HG03442 (cell line): ENCODE data around the gene GLRA1.

Source experiments
- ATAC-seq: cut with Tn5 transposase; IDR thresholded peaks from one replicate; pipeline ENCODE4 v1.9.1; 2021; ENCODE audit warnings: mild to moderate bottlenecking, moderate library complexity; ENCODE audit not compliant: unreplicated experiment

Gene GLRA1

DNA sequence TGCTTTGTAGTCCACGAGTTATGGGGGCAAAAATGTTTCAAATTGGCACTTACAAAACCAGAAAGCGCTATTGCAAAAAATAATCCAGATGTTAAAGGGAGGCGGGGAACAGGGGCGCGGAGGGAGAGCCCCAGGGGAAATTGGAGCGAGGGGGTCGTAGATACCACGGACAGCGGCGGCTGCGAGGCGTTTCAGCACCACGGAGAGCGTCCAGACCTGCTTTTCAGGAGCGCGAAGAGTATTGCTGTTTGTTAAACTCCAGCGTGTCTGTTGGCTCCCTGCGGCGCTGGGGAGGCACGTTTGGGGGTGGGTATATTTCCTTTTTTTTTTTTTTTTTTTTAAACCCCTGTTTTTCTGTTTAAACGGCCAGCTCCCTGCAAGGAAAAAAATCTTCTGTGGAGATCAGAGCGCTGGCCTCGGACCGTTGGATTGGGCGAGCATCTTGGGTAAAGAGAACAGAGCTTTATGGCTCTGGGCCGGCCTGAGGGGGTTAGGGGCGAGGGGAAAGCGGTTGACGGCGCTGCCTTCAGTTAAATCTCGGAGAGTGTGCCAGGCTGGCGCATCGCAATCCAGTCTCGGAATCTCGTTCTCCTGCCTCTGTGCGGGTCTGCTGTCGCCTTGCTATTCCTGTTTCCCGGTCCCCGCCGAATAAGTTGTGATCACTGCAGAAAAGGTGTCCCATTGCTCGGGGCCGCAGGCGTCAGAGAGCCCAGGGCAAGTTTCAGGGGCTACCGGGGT is at the start of gene GLRA1:
GLRA1 (minus strand) TSS at position 288 of the 738 bp plus-strand sequence. CDS start 302 bp downstream, outside the sequence.
- ATAC-seq: no peak

DNA sequence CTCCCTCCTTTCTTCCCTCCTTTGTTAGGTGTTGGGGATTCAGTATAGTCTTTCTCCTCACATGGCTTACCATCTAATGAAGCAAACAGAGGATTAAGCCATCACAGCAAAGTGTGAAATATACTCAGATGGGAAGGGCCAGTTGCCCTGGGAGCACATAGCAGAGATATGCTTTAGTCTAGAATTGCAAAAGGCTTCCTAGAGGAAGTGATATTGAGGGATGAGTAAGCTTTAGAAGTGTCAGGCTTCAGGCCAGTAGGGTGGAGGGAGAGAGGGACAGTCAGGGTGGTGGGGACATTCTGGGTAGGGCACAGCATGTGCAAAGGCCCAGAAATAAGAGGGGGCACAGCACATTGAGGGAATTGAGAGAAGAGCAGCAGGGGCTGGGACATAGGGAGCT is 46.2 kb upstream of the GLRA1 start:
- no peak for ATAC-seq

DNA sequence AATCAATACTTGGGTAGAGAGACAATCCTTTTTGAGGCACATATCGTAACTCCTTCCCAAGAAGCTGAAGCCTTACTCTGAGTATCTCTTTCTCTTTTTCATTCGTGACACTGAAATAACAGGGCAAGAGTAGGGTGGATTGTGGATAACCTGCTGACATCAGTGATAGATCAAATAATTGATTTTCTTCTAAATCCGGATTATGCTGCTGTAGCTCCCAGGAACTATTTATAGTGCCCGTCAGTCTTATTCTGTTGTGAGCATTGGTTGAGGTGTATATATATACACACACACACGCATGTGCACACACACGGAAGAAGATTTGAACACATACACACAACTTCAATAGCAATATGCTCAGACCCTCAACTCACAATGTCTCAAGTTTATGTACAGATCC is 43.2 kb upstream of the GLRA1 start:
- ATAC-seq: no peak

DNA sequence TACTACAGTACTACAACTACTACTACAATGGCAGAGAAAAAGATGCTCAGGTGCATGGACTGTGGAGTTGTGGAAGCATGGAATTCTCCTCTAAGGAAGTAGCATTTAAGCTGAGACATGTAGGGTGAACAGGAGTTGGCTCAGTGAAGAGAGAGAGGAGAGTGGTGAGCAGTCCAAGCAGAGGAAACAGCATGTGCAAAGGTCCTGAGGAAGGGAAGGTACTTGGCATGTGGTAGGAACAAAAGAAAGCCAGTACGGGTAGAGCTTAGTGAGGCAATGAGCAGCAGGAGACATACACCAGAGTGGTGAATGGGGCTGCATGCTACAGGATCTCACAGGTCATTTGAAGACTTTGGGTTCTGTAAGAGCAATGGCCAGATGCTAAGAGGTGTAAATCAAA is 41.4 kb upstream of the GLRA1 start:
- ATAC-seq: no peak

DNA sequence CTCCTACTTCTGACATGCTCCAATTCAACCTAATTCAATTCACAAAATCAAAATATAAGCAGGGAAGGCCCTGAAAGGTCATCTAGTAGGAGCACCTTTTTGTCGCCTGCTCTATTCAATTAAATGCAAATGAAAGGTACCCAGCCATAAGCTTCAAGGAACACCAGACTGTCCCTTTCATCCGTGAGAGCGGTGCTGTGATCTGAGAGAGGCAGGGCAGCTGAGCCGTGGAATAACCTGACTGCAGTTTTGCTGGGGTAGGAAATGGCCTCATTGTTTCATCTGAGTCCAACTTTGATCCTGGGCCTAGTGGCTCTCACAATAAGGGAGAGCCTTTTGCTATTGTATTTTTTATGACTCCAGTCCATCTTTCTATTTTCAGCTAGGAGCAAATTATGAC is 39.8 kb upstream of the GLRA1 start:
- ATAC-seq: no peak

DNA sequence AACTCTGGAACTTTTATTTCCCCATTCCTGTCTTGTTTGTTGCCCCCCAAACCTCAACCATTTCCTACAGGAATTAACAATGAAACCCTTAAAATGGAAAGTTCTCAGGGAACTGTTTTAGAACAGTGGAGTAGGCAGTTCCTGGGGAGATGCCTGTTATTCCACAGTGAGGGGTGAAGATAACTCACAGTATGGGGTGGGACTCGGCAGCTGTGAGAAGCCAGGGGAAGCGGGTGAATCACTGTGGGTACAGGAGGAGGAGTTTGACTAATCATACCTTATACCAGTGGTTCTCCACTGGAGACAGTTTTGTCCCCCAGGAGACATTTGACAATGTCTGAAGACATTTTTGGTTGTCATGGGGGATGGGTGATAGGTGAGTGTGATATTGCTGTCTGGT is 36.9 kb upstream of the GLRA1 start:
- no peak for ATAC-seq

- no peak for ATAC-seq
Observed at GRCh38 chr5:151958111-151958510, 33.5 kb upstream of the GLRA1 start.

GRCh38 chr5:151956725-151957124 is 32.1 kb upstream of the GLRA1 start:
- no peak for ATAC-seq

- ATAC-seq: no peak
Observed at GRCh38 chr5:151954255-151954654, 29.6 kb upstream of the GLRA1 start.

GRCh38 chr5:151953833-151954232 is 29.2 kb upstream of the GLRA1 start:
- no peak for ATAC-seq

DNA sequence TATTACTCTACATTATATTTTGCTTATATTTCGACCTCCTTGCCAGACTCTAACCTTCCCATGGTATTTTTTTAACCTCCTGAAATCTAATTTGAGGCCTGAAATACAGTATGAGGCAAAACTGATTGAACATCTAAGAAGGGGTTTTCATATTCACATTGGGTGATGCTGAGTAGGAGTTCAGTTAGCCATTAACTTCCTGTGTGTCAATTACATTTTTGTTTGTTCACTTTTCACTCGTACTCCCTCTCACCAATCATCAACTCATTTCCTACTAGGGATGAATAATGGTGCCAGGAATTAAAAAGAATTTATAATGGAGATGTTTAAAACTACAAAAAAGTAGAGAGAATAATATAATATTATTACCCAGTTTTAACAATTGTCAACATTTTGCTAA is 27.6 kb upstream of the GLRA1 start:
- no peak for ATAC-seq

- no peak for ATAC-seq
Observed at GRCh38 chr5:151950706-151951105, 26.1 kb upstream of the GLRA1 start.

DNA sequence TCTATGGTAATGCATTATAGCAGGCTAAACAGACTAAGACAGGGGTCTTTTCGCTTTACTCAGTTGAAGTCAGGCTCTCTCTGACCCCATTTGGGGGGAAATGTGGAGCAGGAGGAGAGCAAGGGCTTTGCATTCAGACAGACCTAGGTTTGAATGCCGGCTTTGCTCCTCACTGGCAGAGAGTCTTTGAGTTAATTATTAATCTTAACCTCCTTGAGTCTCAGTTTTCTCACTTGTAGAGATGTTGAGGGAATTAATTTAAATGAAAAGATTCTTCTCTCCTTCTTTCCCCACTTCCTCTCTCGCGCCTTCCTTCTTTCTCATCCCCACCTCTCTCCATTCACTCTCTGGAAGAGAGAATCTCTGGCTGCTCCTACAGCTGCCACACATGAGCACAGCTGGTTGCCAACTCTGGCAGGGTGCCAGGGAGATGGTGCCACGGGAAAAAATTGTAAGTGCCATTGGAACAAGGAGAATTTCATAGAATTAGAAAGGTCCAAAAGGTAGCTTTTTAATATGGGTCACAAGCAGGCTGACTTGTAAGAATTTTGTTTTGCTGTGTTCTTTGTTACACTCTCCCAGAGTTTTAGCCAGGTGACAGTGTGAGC is 25.2 kb upstream of the GLRA1 start:
- ATAC-seq: no peak

DNA sequence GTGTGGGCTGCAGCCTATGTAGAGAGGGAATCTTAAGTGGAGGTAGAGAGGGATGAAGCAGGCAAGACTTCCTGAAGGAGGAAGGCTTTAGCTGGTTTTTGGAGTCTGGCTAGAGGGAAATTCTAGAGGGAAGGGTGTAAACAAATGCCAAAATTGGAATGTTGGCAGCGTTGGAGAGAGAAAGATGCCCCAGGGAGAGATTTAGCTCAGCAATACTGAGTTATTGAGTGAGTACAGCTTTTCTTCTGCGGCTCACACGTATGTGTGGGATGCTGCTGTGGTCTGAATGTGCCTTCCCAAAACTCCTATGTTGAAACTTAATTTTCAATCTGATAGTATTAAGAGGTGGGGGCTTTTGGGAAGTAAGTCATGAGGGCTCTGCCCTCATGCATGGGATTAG is 24.5 kb upstream of the GLRA1 start:
- ATAC-seq: no peak

DNA sequence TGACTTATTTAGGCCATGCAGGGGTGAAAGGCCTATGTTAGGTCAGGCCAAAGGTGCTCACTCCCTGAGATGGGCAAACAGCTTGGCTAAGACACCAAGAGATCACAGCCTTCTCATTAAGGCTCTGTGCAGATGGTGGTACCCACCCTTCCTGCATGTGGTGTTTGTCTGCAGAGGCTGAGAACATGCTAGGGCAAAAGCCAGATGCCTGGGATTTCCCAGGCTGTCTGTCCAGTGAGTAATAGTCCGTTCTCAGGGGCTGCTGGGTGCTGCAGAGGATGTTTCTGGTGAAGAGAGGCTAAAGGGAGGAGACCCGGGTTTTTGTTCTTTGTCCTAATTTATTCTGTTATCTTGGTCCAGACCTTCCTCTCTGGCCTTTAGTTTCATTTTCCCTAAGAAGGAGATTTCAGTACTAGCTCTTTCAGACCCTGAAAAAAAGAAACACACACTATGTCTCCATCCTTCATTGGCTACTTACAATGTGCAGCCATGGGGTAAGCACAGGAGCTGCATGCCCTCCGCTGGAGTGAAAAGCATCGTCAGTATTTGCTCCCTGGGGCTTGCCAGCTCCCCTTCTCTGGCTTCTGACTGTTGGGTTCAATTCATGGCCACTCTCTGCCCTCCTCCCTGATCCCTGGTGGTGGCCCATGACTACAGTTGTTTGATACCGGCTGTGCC is 23.4 kb upstream of the GLRA1 start:
- ATAC-seq: peak; percentile 48

DNA sequence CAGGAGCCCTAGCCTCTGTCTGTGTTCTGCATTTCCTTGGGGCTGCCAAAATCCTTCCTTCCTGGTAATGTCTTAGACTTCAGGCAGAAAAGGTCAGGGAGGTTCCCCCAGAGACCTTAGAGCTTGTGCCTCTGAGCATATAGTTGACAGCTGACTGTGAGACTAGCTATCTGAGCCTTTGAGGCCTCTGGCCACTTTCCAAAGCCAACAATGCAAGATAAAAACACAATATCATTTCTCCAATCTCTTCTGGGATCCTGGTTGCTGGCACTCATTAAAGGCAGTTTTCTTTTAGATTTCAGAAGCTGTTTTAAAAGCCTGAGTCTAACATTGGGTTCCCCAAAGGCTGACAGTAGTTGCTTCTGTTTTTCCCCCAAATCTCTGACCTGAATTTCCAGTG is 13.2 kb upstream of the GLRA1 start:
- no peak for ATAC-seq

DNA sequence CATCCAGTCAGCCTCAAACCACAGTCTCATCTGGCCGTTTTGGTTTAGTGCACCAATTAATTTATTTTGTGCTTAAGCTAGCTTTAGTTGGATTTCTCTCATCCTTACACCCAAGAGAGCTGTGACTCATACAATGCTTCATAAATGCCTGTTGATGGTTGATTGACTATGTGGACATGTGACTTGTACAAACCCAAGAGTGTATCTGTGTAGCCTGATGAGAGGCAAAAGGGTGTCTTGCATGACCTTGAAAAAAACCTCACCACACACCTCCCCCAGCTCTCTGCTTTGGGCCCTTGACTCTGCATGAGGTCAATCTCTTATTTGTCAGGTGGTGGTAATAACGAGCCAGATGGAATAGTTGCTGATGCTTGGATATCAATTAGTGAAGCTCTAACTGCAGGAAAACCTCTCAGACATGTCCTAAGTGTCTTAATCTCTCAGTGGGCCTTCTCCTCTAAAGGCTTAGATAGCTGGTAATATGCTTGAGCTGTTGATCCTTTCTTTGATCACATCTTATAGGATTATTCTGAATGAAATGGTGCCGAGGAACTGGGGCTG is 10.6 kb upstream of the GLRA1 start:
- no peak for ATAC-seq

DNA sequence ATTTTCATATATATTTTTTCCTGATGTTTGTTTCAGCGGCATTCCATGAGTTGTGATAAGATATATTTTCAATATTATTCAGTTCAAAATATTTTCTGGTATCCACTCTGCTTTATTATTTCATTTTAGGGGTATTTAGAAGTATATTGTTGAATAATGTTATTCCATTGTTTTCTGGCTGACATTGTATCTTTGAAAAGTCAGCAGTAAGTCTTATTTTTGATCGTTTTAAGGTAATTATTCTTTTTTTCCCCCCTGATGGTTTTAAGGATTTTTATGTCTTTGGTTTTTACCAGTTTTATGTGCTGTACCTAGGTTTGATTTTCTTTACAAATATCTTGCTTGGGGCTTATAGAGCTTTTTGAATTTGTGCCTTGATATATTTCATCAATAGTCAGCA is 6.6 kb upstream of the GLRA1 start:
- ATAC-seq: no peak

GRCh38 chr5:151926188-151926587 is 1.5 kb upstream of the GLRA1 start:
- no peak for ATAC-seq

- ATAC-seq: no peak
Observed at GRCh38 chr5:151925340-151925739, 689 bp upstream of the GLRA1 start.

DNA sequence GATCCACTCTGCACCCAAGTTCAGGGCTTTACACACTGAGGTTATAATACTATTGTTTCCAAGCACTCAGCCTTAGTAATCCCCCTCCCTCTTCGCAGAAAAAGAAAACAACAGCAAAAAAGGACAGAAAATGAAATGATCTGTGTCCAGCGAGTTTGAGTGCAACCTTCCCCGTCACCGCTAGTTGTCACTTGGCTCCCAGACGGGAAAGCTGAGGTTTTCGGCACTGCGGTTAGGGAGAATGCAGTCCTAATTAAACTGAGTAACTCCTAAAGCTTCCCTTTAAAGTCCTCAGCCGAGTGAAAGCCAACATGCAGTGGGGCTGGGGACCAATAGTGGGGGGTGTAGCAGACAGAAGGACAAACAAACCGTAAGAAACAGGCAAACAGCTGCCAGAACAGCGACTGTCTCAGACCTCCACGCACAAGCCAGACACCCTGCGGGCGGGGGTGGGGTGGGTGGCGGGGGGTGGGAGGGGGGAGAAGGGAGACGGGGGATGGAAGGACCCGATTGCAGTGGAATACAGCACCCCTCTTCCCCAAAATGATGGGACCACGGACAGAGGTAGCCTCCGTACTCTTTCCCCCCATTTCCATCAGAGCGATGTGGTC is 680 bp downstream of the GLRA1 start:
- ATAC-seq: no peak
